SK-N-MC (cell line): ENCODE measurements around the gene NFATC3.

ENCODE experiments used
- FOXP2 ChIP-seq: optimal IDR thresholded peaks from 2 replicates; pipeline ENCODE3; 2011; ENCODE audit warnings: mild to moderate bottlenecking, moderate library complexity; ENCODE audit not compliant: insufficient read depth; ENCODE audit errors: extremely low read length, control extremely low read depth
- POLR2AphosphoS5 ChIP-seq: IDR thresholded peaks from 2 replicates; pipeline ENCODE4 v1.6.1; 2012; ENCODE audit warnings: mild to moderate bottlenecking, low read depth, low read length, borderline replicate concordance

DNA sequence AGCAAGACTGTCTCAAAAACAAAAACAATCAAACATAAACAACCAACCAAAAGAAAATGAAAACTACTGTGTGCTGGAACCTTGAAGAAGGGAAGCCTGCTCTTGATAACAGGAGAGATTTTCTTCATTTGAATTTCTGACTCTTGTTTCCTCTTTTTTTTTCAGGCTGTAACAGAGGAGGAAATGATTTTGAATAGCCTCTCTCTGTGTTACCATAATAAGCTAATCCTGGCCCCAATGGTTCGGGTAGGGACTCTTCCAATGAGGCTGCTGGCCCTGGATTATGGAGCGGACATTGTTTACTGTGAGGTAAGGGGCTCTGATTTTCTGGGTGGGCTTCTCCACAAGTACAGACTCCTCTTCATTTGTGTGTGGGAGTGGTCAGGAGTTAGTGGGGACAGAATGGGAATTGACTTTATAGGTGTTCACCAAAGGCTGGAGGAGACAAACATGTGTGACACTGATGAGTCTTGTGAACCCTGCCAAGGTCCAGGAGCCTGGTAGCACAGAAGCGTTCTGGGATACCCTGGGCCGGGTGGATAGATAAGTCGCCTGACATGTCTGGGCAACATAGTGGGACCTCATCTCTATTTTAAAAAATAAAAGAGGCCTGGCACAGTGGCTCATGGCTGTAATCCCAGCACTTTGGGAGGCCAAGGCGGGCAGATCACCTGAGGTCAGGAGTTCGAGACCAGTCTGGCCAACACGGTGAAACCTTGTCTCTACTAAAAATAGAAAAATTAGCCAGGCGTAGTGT is 47.2 kb upstream of the NFATC3 start:
- TF ChIP-seq POLR2AphosphoS5 = no peak
- no peak for TF ChIP-seq FOXP2
